DMS53 treated with DMSO at 0.1 percent for 48 hours (cell line): ENCODE measurements around the gene AKAP13.
"Not testable (repeated sequence)": the region's sequence is repeated elsewhere in the genome, so short reads cannot be mapped to it uniquely, and the experiment has no call there.

Source experiments
- DNase-seq: peaks from one replicate; lab custom pipeline; 2025; ENCODE audit not compliant: unreplicated experiment; lab: John Stamatoyannopoulos, UW

The AKAP13 gene

DNA sequence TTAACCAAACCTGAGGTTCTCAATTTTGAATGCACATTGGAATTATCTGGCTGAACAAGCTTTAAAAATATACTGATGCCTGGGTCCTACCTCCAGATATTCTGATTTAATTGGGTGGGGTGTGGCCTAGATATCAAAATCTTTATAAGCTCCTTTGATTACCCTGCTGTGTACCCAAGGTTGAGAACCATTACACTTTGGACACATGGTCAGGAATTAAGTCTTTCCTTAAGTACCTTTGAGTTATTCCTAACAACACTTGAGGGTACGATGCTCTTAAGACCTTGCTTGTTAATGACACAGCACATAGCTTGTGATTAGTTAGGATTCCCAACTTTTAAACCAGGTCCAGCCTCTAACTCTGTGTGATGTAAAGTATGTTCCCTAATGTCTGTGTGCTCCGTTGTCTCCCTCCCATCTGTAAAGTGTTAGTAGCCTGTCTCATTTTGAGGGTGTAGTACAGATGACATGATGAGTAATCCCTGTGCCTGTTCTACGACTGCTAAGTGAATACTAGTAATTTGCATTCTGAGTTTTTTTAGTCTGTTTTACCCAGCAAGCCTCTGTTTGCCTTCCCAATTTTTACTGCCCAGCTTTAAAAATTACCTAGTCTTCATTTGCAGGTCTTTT is 259.5 kb downstream of the AKAP13 start:
- DNase-seq: no peak

- no peak for DNase-seq
Observed at GRCh38 chr15:85642065-85642692, 261.8 kb downstream of the AKAP13 start.

DNA sequence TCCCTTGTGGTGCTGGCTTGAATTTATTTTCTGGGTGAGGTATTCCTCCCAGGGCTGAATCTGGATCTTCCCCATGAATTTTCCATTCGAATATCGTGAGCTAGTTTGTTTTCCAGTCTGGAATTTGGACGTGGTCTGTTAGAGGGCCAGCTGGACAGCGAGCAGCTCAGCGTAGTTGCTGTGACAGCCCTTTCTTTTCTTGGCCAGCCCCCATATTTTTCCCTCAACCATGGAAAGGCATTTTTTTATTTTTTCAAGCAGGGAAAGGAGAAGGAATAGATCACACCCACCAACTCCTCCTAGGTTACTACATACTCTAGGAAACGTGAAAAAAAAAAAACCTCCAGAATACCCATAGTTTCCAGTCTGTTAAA is 262.3 kb downstream of the AKAP13 start:
- DNase-seq: no peak

DNA sequence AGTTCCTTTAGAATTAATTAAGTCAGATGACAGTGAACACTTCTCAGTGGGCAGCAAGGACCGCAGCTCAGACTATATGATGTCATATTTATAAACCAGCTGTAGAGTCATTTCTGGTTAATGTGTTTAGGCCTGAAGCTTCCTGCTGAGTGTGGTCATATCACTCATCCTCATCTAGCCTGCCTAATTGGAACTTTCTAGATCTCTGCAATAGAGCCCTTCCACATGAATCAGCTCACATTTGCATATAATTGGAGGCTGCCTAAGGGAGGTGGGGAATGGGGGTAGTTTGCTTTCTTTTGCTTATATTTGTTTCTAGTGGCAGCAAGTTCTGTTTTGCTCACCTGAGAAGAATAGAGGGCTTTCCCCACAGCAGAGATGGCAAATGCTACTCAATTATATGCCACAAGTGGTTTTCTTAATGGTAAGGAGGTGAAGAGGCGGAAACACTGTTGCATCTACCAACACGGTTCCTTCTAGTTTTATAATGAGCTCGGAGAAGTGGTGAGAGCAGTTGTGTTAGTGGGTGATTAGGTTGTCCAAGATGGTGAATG is 266.2 kb downstream of the AKAP13 start:
- no peak for DNase-seq

DNA sequence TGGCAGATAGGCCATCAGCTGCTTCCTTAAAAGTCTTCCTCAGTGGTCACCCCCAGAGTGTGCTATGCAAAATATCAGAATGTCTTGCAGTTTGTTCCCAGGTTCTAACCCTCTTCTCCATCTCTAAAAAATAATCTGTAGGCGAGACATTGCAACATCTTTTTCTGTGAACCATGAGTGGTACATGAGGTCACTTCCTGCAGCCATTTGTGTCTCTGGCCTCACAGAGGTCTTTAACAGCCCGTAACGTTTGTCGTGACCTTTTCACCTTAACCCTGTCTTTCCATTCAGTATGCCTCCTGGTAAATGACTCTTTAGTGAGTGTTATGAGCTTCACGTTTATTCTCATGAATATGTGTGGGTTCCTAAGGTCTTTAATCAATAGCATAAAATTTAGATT is 269.0 kb downstream of the AKAP13 start:
- DNase-seq: no peak

GRCh38 chr15:85651548-85651947 is 271.1 kb downstream of the AKAP13 start:
- DNase-seq: no peak

DNA sequence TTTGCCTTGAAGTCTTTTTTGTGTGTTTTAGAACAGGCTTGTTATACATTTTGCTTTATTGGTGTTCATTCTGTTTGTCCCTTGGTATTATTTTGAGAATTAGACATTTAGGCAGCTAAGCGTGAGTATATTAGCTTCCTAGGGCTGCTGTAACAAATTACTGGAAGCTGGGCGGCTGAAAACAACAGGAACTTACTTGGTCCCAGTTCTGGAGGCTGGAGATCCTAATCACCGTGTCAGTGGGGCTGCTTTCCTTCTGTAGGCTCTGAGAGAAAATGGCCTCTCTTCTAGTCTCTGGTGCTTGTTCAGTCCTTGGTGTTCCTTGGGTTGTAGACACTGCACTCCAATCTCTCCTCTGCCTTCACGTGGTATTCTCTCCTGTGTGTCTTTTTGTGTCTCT is 272.1 kb downstream of the AKAP13 start:
- DNase-seq: no peak

- DNase-seq: no peak
Observed at GRCh38 chr15:85657132-85657531, 276.7 kb downstream of the AKAP13 start.

DNA sequence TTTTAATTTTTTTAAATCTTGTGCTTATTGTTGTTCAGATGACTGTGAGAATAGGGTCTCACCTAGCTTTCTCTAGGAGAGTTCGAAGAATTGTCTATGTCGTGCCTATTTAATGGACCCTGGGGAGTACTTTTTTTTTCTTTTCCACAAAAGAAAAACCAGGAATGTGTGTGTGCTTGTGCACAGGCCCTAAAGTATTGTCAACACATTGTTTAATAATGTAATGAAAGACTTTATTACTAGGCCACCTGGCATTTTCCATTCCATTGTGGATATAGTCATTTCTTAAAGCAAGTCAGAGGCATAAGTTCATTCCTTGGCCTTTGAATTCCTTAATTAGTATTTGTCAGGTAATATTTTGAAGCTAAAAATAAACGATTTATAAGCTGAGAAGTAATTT is 278.4 kb downstream of the AKAP13 start:
- no peak for DNase-seq

DNA sequence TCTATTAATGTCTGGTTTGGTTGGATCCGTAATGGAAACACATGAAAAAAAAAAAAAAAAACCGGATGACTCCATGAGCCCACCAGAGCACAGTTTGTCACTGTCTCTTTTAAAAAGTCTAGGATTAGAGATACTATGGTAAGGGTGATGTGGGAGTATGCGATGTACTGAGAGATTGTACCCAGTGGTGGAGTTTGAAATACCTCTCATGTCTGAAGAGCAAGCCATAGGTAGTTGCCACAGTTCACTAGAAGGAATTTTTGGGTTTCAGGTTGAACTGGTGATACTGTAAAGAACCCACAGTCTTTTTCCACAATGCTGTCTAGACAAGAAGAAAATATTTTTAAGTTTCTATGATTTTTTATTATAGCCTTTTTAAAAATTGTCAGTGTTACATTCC is 281.5 kb downstream of the AKAP13 start:
- DNase-seq: no peak

DNA sequence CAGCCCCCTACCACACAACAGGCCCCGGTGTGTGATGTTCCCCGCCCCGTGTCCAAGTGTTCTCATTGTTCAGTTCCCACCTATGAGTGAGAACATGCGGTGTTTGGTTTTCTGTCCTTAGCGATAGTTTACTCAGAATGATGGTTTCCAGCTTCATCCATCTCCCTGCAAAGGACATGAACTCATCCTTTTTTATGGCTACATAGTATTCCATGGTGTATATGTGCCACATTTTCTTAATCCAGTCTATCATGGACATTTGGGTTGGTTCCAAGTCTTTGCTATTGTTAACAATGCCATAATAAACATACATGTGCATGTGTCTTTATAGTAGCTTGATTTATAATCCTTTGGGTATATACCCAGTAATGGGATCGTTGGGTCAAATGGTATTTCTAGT is 285.3 kb downstream of the AKAP13 start:
- not testable (repeated sequence) for DNase-seq

- DNase-seq: no peak
Observed at GRCh38 chr15:85667491-85668424, 287.4 kb downstream of the AKAP13 start.

GRCh38 chr15:85671156-85671555 is 290.8 kb downstream of the AKAP13 start:
- DNase-seq: no peak

DNA sequence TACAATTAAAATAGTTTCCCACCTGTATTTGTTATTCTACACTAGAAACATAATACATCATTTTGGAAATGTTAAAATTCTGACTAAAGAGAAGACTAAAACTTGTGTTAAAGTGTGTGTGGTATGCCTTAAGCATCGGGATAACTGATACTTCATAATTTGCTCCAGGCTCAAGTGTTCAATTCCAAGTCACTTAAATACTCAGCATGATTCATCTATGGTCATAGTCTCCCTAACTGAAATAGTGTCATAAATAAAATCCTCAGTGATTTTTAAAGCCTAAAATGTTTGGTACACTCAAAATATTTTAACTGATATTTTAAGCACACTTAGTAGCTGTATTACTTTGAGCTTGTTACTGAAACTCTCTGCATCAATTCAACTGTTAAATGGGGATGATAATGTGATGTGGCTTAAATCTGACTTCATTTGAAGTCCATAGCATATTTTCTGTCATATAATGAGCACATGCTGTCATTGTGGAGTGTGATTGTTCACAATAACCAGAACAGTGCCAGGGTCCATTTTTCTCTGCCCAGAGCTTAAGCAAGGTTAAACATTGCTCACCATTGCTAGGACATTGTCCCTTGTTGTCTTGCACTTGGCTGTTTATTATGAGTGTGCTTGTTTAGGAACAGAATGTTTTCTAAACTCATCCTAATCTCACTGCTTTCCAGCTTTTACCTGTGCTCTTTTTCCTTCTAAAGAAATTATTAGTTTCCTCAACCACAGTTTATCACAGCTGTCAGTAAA is 292.1 kb downstream of the AKAP13 start:
- no peak for DNase-seq

DNA sequence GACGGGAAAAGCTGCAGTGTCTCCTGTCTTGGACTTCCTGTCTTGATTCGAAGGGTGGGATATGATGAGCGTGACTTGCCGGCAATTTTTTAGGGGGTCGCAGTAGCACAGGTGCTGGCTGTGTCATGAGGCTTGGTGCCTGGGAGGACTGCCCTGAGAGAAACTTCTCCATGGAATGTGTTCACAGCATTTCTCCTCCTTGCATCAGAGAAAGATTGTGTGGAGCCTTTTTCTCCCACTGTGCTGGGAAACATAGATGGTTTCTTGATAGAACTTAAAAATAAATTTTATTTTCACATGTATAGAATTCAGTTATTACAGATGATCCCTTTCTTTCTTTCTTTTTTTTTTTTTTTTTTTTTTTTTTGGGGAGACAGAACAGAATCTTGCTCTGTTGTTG is 292.9 kb downstream of the AKAP13 start:
- no peak for DNase-seq

DNA sequence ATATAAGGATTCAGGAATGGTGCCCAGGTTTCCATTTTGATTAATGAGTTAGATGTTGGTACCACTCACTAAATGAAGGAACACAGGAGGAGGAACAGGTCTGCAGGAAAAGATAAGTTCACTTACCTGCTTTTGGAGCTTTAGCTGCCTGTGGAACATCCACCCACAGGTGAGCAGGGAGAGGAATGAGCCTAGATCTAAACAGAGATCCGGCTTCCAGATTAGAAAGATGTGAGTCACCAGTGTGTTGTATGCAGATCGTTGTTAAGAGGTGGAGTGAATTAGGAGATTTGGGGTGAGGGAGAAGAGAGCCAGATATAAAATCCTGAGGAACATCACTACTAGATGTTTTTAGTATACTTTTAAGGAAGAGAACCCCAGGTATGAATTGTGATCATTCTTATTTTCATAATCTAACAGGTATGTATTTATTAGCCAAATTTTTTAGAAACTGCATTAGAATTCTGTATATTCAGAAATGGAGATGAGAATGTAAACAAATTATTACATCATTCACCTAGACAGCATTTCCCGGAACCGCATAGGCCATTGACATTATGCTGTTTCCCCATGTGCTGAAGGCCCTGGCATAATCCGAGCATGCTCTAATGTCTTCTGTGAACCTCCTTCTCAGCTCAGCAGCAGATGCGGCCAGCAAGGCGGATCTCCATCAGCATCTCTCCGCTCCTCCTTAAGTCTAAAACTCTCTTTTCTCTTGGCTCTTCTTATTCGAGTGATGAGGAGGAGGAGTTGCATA is 296.1 kb downstream of the AKAP13 start:
- DNase-seq: no peak

GRCh38 chr15:85679231-85679630 is 298.8 kb downstream of the AKAP13 start:
- no peak for DNase-seq

- DNase-seq: no peak
Observed at GRCh38 chr15:85681386-85681785, 301.0 kb downstream of the AKAP13 start.

GRCh38 chr15:85684174-85684710 is 303.8 kb downstream of the AKAP13 start:
- DNase-seq: no peak

DNA sequence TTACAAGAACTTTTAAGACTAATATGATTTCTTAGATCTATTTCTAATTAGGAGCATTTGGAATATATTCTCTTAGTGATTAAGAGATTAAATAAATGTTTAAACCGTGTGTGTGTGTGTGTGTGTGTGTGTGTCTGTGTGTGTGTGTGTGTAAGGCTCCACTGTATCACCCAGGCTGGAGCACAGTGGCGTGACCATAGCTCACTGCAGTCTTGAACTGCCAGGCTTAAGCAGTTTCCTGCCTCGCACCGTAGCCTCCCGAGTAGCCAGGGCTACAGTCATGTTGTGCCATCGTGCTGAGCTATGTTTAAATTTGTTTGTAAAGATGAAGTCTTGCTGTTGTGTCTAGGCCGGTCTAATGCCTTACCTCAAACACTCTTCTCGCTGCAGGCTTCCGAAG is 305.0 kb downstream of the AKAP13 start:
- no peak for DNase-seq
